HepG2 (cell line): ENCODE results near the gene ZNF19. TPM values are rescaled to one million over a fixed set of nuclear protein-coding genes. Genes with fewer than 3 reads are reported as not detected.
A peak's percentile ranks its signal among the peaks of the same experiment; 100 is the strongest.

Source experiments
- ATAC-seq: fragments of 200-7000 bp; cut with Tn5 transposase; 3 replicates; pipeline ENCODE4 v1.9.1; 2020; ENCODE audit warnings: mild to moderate bottlenecking, moderate library complexity
- BruUV-seq: library from RNA; stranded (reverse); fragments of 400-500 nt; replicated peaks from 2 replicates; lab custom pipeline; 2021; lab: Mats Ljungman, UMichigan
- CTCF ChIA-PET: fragments of 300-600 bp; formaldehyde crosslinking; extraction: SDS; loops from one replicate; lab custom pipeline; 2021; ENCODE audit warnings: low total read pairs, inconsistent platforms, low intra/inter-chr PET ratio; lab: Yijun Ruan, JAX
- POLR2A ChIA-PET: fragments of 350-600 bp; sonication (Branson Sonifier 250); formaldehyde crosslinking; loops from one replicate; lab custom pipeline; 2020; ENCODE audit warnings: antibody characterized with exemption, inconsistent platforms; lab: Yijun Ruan, JAX
- DNase-seq: peaks from one replicate; pipeline ENCODE4 v3.0.0-alpha.2; 2015; ENCODE audit warnings: low spot score
- FAIRE-seq: peaks from 3 replicates; lab custom pipeline; 2011; peaks lifted over from hg19 to GRCh38; lab: Jason Lieb, UNC
- H2AFZ ChIP-seq: one replicate; pipeline ENCODE4 v1.6.1; 2011; ENCODE audit warnings: low read length, inconsistent platforms
- H3K27ac ChIP-seq: fragments of 300-600 bp; 3 replicates; pipeline ENCODE4 v1.8.0; 2011; ENCODE audit warnings: mixed run types, mild to moderate bottlenecking, mixed read lengths, low read length, inconsistent platforms; ENCODE audit not compliant: insufficient read depth; ENCODE audit errors: extremely low read length
- H3K27me3 ChIP-seq, 2 experiments: fragments of 200-600 bp in 1 of 2; 2 replicates in 1 of 2; 3 replicates in 1 of 2; pipeline versions ENCODE4 v1.6.0 to v1.8.0; 2011; ENCODE audit warnings: low read length in 2 of 2, mild to moderate bottlenecking in 2 of 2, moderate library complexity in 2 of 2, inconsistent platforms in 1 of 2; ENCODE audit not compliant: insufficient read depth in 2 of 2, control insufficient read depth in 1 of 2
- H3K36me3 ChIP-seq, 2 experiments: fragments of 200-600 bp in 1 of 2; replicated peaks in 1 of 2; 2 replicates in 1 of 2; 3 replicates in 1 of 2; pipeline versions ENCODE4 v1.5.1 to v1.8.0; 2011; ENCODE audit warnings: low read length in 2 of 2, inconsistent platforms in 1 of 2; ENCODE audit not compliant: insufficient read depth in 2 of 2, control insufficient read depth in 1 of 2
- H3K4me1 ChIP-seq: 2 replicates; pipeline ENCODE4 v1.5.1; 2012; ENCODE audit warnings: low read length, inconsistent platforms; ENCODE audit not compliant: insufficient read depth
- H3K4me2 ChIP-seq: 2 replicates; pipeline ENCODE4 v1.6.0; 2011; ENCODE audit warnings: low read depth, low read length, inconsistent platforms
- H3K4me3 ChIP-seq, 3 experiments: fragments of 200-600 bp in 1 of 3; sonication (generic), shearing (Covaris generic) in 1 of 3; replicated peaks in 1 of 3; 2 replicates each; pipeline ENCODE4 v1.5.1; 2011 to 2016; ENCODE audit warnings: low read length in 3 of 3, inconsistent platforms in 2 of 3, low read depth in 2 of 3, mild to moderate bottlenecking in 2 of 3, control low read depth in 1 of 3, mixed read lengths in 1 of 3; ENCODE audit not compliant: insufficient read depth in 1 of 3
- H3K79me2 ChIP-seq: one replicate; pipeline ENCODE4 v1.6.1; 2011; ENCODE audit warnings: low read length, inconsistent platforms; ENCODE audit not compliant: insufficient read depth
- H3K9ac ChIP-seq: 2 replicates; pipeline ENCODE4 v1.6.0; 2011; ENCODE audit warnings: mild to moderate bottlenecking, low read depth, low read length, inconsistent platforms; ENCODE audit not compliant: insufficient read depth
- H3K9me3 ChIP-seq: 2 replicates; pipeline ENCODE4 v1.5.1; 2012; ENCODE audit warnings: mild to moderate bottlenecking, low read length
- H4K20me1 ChIP-seq: 2 replicates; pipeline ENCODE4 v1.6.0; 2011; ENCODE audit warnings: inconsistent platforms, mild to moderate bottlenecking, low read length, moderate library complexity; ENCODE audit not compliant: insufficient read depth
- HNRNPLL ChIP-seq: fragments of 200-400 bp; formaldehyde crosslinking; IDR thresholded peaks from 2 replicates; pipeline ENCODE4 v1.6.1; 2017; ENCODE audit warnings: mild to moderate bottlenecking, low read depth, low read length; ENCODE audit not compliant: poor library complexity, severe bottlenecking
- HOXA3 ChIP-seq: sonication (generic); formaldehyde crosslinking; IDR thresholded peaks from 2 replicates; pipeline ENCODE4 v1.5.0; 2020; ENCODE audit warnings: missing genetic modification reagents
- SMC3 ChIP-seq: IDR thresholded peaks from 2 replicates; pipeline ENCODE4 v1.6.1; 2011; ENCODE audit warnings: low read length, improper control_type of control experiment
- STAG1 ChIP-seq: sonication (generic); formaldehyde crosslinking; IDR thresholded peaks from 2 replicates; pipeline ENCODE4 v1.4.0; 2020; ENCODE audit warnings: missing genetic modification reagents
- ZFP36 ChIP-seq: fragments of 150-350 bp; IDR thresholded peaks from 2 replicates; pipeline ENCODE4 v1.6.1; 2018; ENCODE audit warnings: borderline replicate concordance, low read length, low read depth; ENCODE audit not compliant: partially characterized antibody
- WGBS: methylation state at CpG from one replicate; pipeline ENCODE4 v1.1.6; 2017; ENCODE audit warnings: low lambda C conversion rate; 5-methylcytosine and 5-hydroxymethylcytosine counted together
- in situ Hi-C: cut with HindIII; loops from 2 replicates; pipeline ENCODE4 v1.10.0; 2017; ENCODE audit warnings: low pct_unique_long_range_greater_than_20kb; ENCODE audit not compliant: extremely low pct_ligation_motif_present
- intact Hi-C: fragments of 100-400 bp; cut with micrococcal nuclease; formaldehyde crosslinking; loops from one replicate; pipeline ENCODE4 v1.10.0; 2022; ENCODE audit not compliant: unreplicated experiment
- polyA plus RNA-seq, 8 experiments: library from polyadenylated mRNA; depleted of rRNA in 3 of 8; stranded (reverse) in 7 of 8; unstranded in 1 of 8; fragments of >200 nt; fragmentation: Illumina TruSeq in 4 of 8; extraction: Trizol in 4 of 8; gene quantifications; 2 replicates each; pipeline versions ENCODE4 v1.2.1 to v1.2.3, GENCODE V29; 2011 to 2016; ENCODE audit warnings: low read depth in 4 of 8, missing spikeins in 1 of 8, mixed read lengths in 1 of 8; ENCODE audit not compliant: insufficient read depth in 1 of 8
- total RNA-seq, 5 experiments: library from RNA; depleted of rRNA; stranded (reverse); fragments of >200 nt; fragmentation: Illumina TruSeq; extraction: Trizol; gene quantifications; 2 replicates each; pipeline ENCODE4 v1.2.3, GENCODE V29; 2016; ENCODE audit warnings: low read depth in 1 of 5
- TF ChIP-seq, protein P1 (sequence below): sonication (generic); formaldehyde crosslinking; IDR thresholded peaks from 2 replicates; pipeline ENCODE4 v1.5.1; 2020; ENCODE audit warnings: mild to moderate bottlenecking, missing genetic modification reagents, moderate library complexity
- TF ChIP-seq, protein P2 (sequence below): sonication (generic); formaldehyde crosslinking; IDR thresholded peaks from 2 replicates; pipeline ENCODE4 v1.4.0; 2020; ENCODE audit warnings: missing genetic modification reagents
- TF ChIP-seq, protein P3 (sequence below): sonication (generic); formaldehyde crosslinking; IDR thresholded peaks from 2 replicates; pipeline ENCODE4 v1.5.1; 2020; ENCODE audit warnings: missing genetic modification reagents, mild to moderate bottlenecking, borderline replicate concordance
- TF ChIP-seq, protein P4 (sequence below): IDR thresholded peaks from 2 replicates; pipeline ENCODE4 v1.4.0; 2020; ENCODE audit warnings: mild to moderate bottlenecking, missing genetic modification reagents

ZNF19 gene
- total and polyA plus RNA-seq, 2 of the 13 experiments (the other 11 are each of a cell fraction or from before 2014, with no cell fraction given) = 3.2 to 5.8 TPM

DNA sequence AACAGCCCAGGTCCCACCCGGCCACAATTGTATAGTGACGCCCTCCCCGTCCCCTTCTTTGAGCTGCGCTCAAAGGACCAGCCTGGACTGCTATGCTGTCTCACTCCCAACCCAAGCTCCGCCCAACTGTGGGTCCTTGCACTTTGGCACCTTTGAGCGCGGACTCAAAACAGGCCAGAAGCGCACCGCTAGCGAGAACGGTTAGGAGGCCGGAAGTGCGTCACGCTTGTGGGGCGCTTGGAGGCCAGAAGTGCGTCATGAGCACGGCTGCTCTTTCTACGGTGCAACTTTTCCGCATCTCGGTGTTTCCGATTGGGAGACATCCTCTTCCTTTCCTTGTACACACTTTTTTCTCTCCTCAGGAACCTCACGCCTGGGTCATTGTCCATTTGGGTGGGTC lies at the start of gene ZNF19 (continued):
- TF ChIP-seq, protein P1, sequence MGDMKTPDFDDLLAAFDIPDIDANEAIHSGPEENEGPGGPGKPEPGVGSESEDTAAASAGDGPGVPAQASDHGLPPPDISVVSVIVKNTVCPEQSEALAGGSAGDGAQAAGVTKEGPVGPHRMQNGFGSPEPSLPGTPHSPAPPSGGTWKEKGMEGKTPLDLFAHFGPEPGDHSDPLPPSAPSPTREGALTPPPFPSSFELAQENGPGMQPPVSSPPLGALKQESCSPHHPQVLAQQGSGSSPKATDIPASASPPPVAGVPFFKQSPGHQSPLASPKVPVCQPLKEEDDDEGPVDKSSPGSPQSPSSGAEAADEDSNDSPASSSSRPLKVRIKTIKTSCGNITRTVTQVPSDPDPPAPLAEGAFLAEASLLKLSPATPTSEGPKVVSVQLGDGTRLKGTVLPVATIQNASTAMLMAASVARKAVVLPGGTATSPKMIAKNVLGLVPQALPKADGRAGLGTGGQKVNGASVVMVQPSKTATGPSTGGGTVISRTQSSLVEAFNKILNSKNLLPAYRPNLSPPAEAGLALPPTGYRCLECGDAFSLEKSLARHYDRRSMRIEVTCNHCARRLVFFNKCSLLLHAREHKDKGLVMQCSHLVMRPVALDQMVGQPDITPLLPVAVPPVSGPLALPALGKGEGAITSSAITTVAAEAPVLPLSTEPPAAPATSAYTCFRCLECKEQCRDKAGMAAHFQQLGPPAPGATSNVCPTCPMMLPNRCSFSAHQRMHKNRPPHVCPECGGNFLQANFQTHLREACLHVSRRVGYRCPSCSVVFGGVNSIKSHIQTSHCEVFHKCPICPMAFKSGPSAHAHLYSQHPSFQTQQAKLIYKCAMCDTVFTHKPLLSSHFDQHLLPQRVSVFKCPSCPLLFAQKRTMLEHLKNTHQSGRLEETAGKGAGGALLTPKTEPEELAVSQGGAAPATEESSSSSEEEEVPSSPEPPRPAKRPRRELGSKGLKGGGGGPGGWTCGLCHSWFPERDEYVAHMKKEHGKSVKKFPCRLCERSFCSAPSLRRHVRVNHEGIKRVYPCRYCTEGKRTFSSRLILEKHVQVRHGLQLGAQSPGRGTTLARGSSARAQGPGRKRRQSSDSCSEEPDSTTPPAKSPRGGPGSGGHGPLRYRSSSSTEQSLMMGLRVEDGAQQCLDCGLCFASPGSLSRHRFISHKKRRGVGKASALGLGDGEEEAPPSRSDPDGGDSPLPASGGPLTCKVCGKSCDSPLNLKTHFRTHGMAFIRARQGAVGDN (CRISPR knock-in tag) = peak; percentile 25; the same call in 1 of the 2 replicates
- TF ChIP-seq, protein P2, sequence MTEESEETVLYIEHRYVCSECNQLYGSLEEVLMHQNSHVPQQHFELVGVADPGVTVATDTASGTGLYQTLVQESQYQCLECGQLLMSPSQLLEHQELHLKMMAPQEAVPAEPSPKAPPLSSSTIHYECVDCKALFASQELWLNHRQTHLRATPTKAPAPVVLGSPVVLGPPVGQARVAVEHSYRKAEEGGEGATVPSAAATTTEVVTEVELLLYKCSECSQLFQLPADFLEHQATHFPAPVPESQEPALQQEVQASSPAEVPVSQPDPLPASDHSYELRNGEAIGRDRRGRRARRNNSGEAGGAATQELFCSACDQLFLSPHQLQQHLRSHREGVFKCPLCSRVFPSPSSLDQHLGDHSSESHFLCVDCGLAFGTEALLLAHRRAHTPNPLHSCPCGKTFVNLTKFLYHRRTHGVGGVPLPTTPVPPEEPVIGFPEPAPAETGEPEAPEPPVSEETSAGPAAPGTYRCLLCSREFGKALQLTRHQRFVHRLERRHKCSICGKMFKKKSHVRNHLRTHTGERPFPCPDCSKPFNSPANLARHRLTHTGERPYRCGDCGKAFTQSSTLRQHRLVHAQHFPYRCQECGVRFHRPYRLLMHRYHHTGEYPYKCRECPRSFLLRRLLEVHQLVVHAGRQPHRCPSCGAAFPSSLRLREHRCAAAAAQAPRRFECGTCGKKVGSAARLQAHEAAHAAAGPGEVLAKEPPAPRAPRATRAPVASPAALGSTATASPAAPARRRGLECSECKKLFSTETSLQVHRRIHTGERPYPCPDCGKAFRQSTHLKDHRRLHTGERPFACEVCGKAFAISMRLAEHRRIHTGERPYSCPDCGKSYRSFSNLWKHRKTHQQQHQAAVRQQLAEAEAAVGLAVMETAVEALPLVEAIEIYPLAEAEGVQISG (CRISPR knock-in tag) = peak; percentile 59; the same call in 1 of the 2 replicates
- peak; percentile 77 for TF ChIP-seq HOXA3 (CRISPR knock-in tag)
- TF ChIP-seq HNRNPLL = peak; percentile 16

DNA sequence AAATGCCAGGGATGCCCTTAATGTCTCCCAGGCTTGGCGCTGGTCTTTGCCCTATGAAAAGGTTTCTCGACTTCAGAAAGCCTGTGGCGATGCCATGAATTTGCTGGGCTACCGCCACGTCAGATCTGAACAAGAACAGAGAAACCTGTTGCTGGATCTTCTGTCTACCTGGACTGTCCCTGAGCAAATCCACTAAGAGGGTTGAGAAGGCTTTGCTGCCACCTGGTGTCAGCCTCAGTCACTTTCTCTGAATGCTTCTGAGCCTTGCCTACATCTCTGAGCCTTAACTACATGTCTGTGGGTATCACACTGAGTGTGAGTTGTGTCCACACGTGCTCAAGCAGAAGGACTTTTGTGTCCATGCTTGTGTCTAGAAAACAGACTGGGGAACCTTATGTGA lies 48.5 kb upstream of the ZNF19 start:
- DNase-seq (peak; percentile 66), ATAC-seq (peak; percentile 93), FAIRE-seq (peak; percentile 99)
- Histone ChIP-seq H3K27me3 (peaks cover 0 to 19% of the 10 kb centered on the region in 2 experiments; a peak in 3 of 5 replicates), H3K79me2 (no peaks in the 10 kb centered on the region), H2AFZ (no peak overlapping the region), H3K27ac (no peak overlapping the region), H3K36me3 (no peaks in the 10 kb centered on the region), H3K4me1 (no peaks in the 10 kb centered on the region), H3K4me2 (no peak overlapping the region), H4K20me1 (no peaks in the 10 kb centered on the region), H3K4me3 (no peak overlapping the region), H3K9ac (no peak overlapping the region), H3K9me3 (no peaks in the 10 kb centered on the region)
- ChIA-PET CTCF (interaction anchor here (2.2 to 2.8 kb wide), 2 partner anchors 73 to 97 kb away, joined by 9 to 20 read pairs; partner anchors contain the start of gene TLE7), POLR2A (no interaction called here)
- BruUV-seq = no TSS peak
- in situ Hi-C loops = loop anchor here (5.0 kb wide), 1 partner anchor 35 kb away; no protein-coding TSS in a partner anchor
- intact Hi-C loops = loop anchor here (1.0 to 5.0 kb wide), 3 partner anchors 35 to 125 kb away; no protein-coding TSS in a partner anchor
- 7% methylated on average over 5 of the region's 6 CpGs for WGBS
- TF ChIP-seq, protein P3, sequence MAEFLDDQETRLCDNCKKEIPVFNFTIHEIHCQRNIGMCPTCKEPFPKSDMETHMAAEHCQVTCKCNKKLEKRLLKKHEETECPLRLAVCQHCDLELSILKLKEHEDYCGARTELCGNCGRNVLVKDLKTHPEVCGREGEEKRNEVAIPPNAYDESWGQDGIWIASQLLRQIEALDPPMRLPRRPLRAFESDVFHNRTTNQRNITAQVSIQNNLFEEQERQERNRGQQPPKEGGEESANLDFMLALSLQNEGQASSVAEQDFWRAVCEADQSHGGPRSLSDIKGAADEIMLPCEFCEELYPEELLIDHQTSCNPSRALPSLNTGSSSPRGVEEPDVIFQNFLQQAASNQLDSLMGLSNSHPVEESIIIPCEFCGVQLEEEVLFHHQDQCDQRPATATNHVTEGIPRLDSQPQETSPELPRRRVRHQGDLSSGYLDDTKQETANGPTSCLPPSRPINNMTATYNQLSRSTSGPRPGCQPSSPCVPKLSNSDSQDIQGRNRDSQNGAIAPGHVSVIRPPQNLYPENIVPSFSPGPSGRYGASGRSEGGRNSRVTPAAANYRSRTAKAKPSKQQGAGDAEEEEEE (CRISPR knock-in tag) = no peak
- TF ChIP-seq ZFP36 = no peak
- peak; percentile 83 for TF ChIP-seq STAG1 (CRISPR knock-in tag)
- peak; percentile 88 for TF ChIP-seq SMC3
- TF ChIP-seq, protein P4, sequence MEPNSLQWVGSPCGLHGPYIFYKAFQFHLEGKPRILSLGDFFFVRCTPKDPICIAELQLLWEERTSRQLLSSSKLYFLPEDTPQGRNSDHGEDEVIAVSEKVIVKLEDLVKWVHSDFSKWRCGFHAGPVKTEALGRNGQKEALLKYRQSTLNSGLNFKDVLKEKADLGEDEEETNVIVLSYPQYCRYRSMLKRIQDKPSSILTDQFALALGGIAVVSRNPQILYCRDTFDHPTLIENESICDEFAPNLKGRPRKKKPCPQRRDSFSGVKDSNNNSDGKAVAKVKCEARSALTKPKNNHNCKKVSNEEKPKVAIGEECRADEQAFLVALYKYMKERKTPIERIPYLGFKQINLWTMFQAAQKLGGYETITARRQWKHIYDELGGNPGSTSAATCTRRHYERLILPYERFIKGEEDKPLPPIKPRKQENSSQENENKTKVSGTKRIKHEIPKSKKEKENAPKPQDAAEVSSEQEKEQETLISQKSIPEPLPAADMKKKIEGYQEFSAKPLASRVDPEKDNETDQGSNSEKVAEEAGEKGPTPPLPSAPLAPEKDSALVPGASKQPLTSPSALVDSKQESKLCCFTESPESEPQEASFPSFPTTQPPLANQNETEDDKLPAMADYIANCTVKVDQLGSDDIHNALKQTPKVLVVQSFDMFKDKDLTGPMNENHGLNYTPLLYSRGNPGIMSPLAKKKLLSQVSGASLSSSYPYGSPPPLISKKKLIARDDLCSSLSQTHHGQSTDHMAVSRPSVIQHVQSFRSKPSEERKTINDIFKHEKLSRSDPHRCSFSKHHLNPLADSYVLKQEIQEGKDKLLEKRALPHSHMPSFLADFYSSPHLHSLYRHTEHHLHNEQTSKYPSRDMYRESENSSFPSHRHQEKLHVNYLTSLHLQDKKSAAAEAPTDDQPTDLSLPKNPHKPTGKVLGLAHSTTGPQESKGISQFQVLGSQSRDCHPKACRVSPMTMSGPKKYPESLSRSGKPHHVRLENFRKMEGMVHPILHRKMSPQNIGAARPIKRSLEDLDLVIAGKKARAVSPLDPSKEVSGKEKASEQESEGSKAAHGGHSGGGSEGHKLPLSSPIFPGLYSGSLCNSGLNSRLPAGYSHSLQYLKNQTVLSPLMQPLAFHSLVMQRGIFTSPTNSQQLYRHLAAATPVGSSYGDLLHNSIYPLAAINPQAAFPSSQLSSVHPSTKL (CRISPR knock-in tag) = 0 out of 2 replicates have a peak, but pooled peaks have one; percentile 13
